ENCODE measurements around the gene EFCC1. TPM values are rescaled to one million over a fixed set of nuclear protein-coding genes. Genes with fewer than 3 reads are reported as not detected.

EFCC1 gene
- polyA plus RNA-seq, 4 donors = 1.6 to 3.7 (median 3.1) TPM; not detected in 1

DNA sequence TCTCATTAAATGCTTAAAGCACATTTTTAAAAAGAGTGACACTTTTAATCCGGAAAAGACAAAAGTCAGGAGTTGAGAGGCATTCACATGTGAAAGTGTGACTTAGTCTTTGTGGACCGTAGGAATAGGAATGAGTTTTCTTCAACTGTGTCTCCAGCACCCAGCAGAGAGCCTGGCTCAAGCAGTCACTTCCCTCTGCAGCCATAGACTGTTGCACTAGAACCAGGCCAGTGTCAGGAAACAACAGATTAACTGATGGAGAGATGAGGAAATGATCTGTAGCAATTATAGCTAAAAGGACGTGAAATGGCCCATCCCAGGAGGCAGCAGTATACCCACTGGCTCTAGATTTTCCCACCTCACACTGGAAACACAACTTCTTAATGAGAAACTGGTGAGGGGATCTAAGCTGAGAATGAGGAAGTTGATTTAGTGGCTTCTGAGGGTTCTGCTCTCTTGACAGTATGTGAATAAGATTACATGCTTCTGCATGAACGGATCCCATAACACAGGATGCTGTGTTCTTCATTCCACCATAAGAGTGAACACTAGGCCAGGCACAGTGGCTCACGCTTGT lies 27.0 kb upstream of the EFCC1 start:
- Histone ChIP-seq H3K9me3 (ENCODE audit: control insufficient read depth in 2 of 2, insufficient read depth in 1 of 2, low read depth in 1 of 2, low read length in 1 of 2) (no peaks in the 10 kb centered on the region), H3K27ac (ENCODE audit: low read depth in 1 of 3, low read length in 2 of 3) (no peak overlapping the region), H3K36me3 (ENCODE audit: control insufficient read depth in 3 of 3, insufficient read depth in 2 of 3, low read depth in 1 of 3, low read length in 3 of 3) (no peaks in the 10 kb centered on the region), H3K4me1 (ENCODE audit: control insufficient read depth in 3 of 3, insufficient read depth in 2 of 3, low read depth in 1 of 3, low read length in 2 of 3) (no peaks in the 10 kb centered on the region), H3K4me3 (ENCODE audit: low read depth in 1 of 3, low read length in 3 of 3) (no peak overlapping the region), H3K27me3 (ENCODE audit: control insufficient read depth in 3 of 3, insufficient read depth in 3 of 3, low read length in 3 of 3) (no peaks in the 10 kb centered on the region)
- no peak for FAIRE-seq
- no peak for DNase-seq
- WGBS, 3 donors = 65 to 84% (median 75%) methylated on average over 5 of the region's 5 CpGs

DNA sequence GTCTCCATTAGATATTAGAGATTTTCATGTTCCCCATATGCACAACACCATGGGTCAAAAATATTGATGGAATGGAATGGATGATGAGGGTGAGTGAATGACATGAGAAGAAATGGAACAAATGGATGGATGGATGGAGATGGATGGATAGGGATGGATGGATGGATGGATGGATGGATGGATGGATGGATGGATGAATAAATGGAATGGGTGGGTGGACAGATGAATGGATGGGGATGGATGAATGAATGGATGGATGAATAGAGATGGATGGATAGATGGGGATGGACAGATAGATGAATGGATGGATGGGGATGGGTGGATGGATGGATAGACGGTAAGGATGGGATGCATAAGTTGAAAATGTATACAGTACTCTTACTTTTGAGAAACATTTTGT lies 25.8 kb upstream of the EFCC1 start:
- Histone ChIP-seq H3K36me3 (ENCODE audit: control insufficient read depth in 3 of 3, insufficient read depth in 2 of 3, low read depth in 1 of 3, low read length in 3 of 3) (no peaks in the 10 kb centered on the region), H3K27ac (ENCODE audit: low read depth in 1 of 3, low read length in 2 of 3) (no peak overlapping the region), H3K9me3 (ENCODE audit: control insufficient read depth in 2 of 2, insufficient read depth in 1 of 2, low read depth in 1 of 2, low read length in 1 of 2) (no peaks in the 10 kb centered on the region), H3K4me3 (ENCODE audit: low read depth in 1 of 3, low read length in 3 of 3) (no peak overlapping the region), H3K27me3 (ENCODE audit: control insufficient read depth in 3 of 3, insufficient read depth in 3 of 3, low read length in 3 of 3) (no peaks in the 10 kb centered on the region), H3K4me1 (ENCODE audit: control insufficient read depth in 3 of 3, insufficient read depth in 2 of 3, low read depth in 1 of 3, low read length in 2 of 3) (no peaks in the 10 kb centered on the region)
- 92 to 100% (median 95%) methylated on average over 1 of the region's 1 CpG for WGBS, 3 donors
- FAIRE-seq = no peak
- no peak for DNase-seq

DNA sequence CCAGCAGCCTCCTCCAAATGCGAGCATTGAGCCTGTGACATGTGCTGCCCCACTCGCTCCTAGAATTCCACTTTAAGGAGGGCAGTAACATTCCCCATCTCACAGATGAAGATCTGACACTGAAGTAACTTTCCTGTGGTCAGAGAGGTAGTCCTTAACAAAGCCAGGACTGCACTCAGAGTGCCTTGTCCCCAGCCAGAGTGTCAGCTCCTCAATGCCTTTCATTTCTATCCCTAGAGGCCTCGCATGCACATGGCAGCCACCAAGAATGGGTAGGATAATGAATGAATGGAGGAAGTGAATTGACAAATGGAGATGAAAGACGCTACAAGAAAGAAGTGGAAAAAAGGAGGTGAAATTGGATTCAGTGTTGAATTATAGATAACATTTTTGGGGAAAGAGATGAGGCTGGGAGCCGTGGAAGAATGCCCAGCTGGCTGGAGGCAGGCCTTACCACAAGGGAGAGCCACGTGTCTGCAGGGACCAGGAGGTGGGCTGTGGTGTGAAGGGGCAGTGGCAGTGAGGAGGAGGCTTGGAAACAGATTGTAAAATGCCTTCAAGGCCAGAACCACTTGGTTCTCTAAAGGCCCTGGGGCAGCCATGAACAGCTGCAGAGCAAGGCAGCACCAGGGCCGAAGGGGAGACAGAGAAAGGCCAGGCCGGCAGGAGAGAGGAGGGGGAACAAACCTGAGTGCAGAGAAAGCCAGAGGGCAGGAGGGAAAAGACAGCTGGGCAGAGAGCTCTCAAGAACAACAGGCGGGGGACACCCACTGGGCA lies 17.6 kb upstream of the EFCC1 start:
- WGBS, 3 donors = 85 to 89% (median 86%) methylated on average over 9 of the region's 9 CpGs
- no peaks in the 10 kb centered on the region for H3K36me3 ChIP-seq (ENCODE audit: control insufficient read depth in 3 of 3, insufficient read depth in 2 of 3, low read depth in 1 of 3, low read length in 3 of 3)
- FAIRE-seq = no peak

DNA sequence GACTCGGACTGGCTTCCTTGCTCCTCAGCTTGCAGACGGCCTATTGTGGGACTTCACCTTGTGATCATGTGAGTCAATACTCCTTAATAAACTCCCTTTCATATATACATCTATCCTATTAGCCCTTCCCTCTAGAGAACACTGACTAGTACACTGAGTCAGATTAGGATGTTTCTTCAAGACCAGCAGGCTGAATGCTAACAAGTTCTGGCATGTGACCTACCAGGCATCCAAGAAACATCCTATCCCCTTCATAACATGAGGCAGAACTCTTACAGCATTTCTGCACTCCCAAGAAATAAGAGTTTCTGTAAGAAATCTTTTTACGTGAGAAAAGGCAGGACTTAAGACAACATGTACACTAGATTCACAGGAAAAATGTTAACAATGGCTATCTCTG lies 16.5 kb upstream of the EFCC1 start:
- Histone ChIP-seq H3K27ac (ENCODE audit: low read depth in 1 of 3, low read length in 2 of 3) (no peak overlapping the region), H3K36me3 (ENCODE audit: control insufficient read depth in 3 of 3, insufficient read depth in 2 of 3, low read depth in 1 of 3, low read length in 3 of 3) (no peaks in the 10 kb centered on the region), H3K9me3 (ENCODE audit: control insufficient read depth in 2 of 2, insufficient read depth in 1 of 2, low read depth in 1 of 2, low read length in 1 of 2) (no peaks in the 10 kb centered on the region), H3K4me3 (ENCODE audit: low read depth in 1 of 3, low read length in 3 of 3) (no peak overlapping the region), H3K4me1 (ENCODE audit: control insufficient read depth in 3 of 3, insufficient read depth in 2 of 3, low read depth in 1 of 3, low read length in 2 of 3) (no peaks in the 10 kb centered on the region), H3K27me3 (ENCODE audit: control insufficient read depth in 3 of 3, insufficient read depth in 3 of 3, low read length in 3 of 3) (peaks cover 0 to 3% (median 0%) of the 10 kb centered on the region in 3 donors)
- no peak for FAIRE-seq
- 88 to 90% (median 88%) methylated on average over 3 of the region's 3 CpGs for WGBS, 3 donors
- no peak for DNase-seq

More for the DNA sequence above, 17.6 kb upstream of the EFCC1 start:
- no peaks in the 10 kb centered on the region for H3K4me1 ChIP-seq (ENCODE audit: control insufficient read depth in 3 of 3, insufficient read depth in 2 of 3, low read depth in 1 of 3, low read length in 2 of 3)
- no peak for DNase-seq
- no peak overlapping the region for H3K4me3 ChIP-seq (ENCODE audit: low read depth in 1 of 3, low read length in 3 of 3)
- no peak overlapping the region for H3K27ac ChIP-seq (ENCODE audit: low read depth in 1 of 3, low read length in 2 of 3)
- no peaks in the 10 kb centered on the region for H3K9me3 ChIP-seq (ENCODE audit: control insufficient read depth in 2 of 2, insufficient read depth in 1 of 2, low read depth in 1 of 2, low read length in 1 of 2)
- H3K27me3 ChIP-seq (ENCODE audit: control insufficient read depth in 3 of 3, insufficient read depth in 3 of 3, low read length in 3 of 3) = no peaks in the 10 kb centered on the region

DNA sequence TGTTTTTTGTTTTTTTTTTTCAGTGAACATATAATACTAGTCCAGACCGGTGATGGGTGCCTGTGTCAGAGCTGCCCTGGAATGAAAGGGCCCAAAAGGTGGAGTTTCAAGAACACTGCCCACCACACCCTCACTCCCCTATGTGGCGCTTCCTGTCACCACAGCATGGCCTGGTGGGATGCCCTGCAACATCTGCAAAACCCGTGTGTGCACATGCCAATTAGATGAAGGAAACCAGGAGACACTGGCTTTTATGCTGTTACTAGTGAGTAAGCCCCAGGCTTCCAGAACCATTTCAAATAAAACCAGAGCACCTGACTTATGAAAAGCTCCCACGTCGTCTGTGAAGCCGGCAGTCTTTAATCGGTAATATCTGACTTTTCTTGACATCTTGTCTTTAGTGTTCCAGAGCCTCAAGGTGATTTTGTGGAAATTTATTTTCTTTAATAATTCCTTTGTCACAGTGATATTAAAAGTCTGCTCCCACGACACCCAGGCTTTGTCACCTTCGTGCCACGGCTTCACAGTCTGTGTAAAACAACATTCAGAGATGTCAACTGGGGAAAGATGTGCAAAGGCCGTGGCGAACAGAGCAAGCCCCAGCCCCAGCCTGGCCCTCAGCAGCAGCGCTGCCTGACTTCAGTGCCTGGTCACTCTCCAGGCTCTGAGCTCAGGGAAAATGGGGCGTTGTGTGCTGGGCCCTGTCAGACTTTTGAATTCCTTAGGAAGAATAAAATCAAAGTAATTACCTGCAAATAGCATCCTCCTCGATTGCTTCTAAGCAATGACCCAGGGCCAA lies 13.6 kb upstream of the EFCC1 start:
- DNase-seq (no peak), FAIRE-seq (no peak)
- Histone ChIP-seq H3K4me3 (ENCODE audit: low read depth in 1 of 3, low read length in 3 of 3) (no peak overlapping the region), H3K27ac (ENCODE audit: low read depth in 1 of 3, low read length in 2 of 3) (no peak overlapping the region), H3K36me3 (ENCODE audit: control insufficient read depth in 3 of 3, insufficient read depth in 2 of 3, low read depth in 1 of 3, low read length in 3 of 3) (no peaks in the 10 kb centered on the region), H3K4me1 (ENCODE audit: control insufficient read depth in 3 of 3, insufficient read depth in 2 of 3, low read depth in 1 of 3, low read length in 2 of 3) (no peaks in the 10 kb centered on the region), H3K9me3 (ENCODE audit: control insufficient read depth in 2 of 2, insufficient read depth in 1 of 2, low read depth in 1 of 2, low read length in 1 of 2) (no peaks in the 10 kb centered on the region), H3K27me3 (ENCODE audit: control insufficient read depth in 3 of 3, insufficient read depth in 3 of 3, low read length in 3 of 3) (peaks cover 0 to 15% (median 0%) of the 10 kb centered on the region in 3 donors)
- WGBS, 3 donors = 89 to 91% (median 89%) methylated on average over 15 of the region's 15 CpGs

DNA sequence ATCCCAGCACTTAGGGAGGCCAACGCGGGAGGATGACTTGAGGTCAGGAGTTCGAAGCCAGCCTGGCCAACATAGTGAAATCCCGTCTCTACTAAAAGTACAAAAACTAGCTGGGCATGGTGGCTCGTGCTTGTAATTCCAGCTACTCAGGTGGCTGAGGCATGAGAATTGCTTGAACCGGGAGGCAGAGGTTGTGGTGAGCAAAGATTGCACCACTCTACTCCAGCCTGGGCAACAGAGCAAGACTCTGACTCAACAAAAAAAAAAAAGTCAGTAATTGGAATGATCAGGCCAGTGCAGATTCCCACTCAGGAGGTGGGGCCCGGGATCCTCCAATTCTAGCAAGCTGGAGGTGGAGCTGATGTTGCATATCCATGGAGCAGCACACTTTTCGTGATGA lies 12.8 kb upstream of the EFCC1 start:
- 92 to 93% (median 93%) methylated on average over 8 of the region's 8 CpGs for WGBS, 3 donors
- no peak for FAIRE-seq

DNA sequence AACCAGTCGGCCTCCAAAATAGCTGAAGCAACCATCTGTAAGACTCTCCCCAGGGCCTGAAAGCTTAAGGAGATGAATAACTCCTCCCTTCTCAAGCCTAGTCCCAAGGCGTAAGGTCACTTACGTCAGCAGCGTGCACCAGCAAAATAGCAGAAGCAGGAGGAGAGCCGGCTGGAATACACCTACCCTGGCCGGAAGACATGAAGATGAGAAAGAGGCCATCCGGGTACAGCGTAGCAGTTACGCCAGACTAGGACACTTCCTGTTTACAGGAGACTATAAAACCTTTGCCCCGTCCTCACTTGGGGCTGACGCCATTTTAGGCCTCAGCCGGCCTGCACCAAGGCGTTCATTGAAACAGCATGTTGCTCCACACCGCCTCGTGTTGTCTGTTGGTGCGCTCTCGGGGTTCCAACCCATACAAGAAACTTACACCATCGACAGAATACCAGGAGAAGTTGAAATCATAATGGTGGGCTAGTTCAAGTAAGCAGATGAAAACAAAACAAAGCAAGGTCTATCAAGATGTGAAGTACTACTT lies 9.7 kb upstream of the EFCC1 start:
- H3K4me3 ChIP-seq (ENCODE audit: low read depth in 1 of 3, low read length in 3 of 3) = no peak overlapping the region
- 92 to 94% (median 93%) methylated on average over 18 of the region's 18 CpGs for WGBS, 3 donors
- FAIRE-seq (no peak), DNase-seq (no peak)
- H3K9me3 ChIP-seq (ENCODE audit: control insufficient read depth in 2 of 2, insufficient read depth in 1 of 2, low read depth in 1 of 2, low read length in 1 of 2) = no peaks in the 10 kb centered on the region
- no peaks in the 10 kb centered on the region for H3K36me3 ChIP-seq (ENCODE audit: control insufficient read depth in 3 of 3, insufficient read depth in 2 of 3, low read depth in 1 of 3, low read length in 3 of 3)
- peaks cover 0 to 7% (median 3%) of the 10 kb centered on the region in 3 donors for H3K4me1 ChIP-seq (ENCODE audit: control insufficient read depth in 3 of 3, insufficient read depth in 2 of 3, low read depth in 1 of 3, low read length in 2 of 3)
- peaks cover 0 to 52% (median 0%) of the 10 kb centered on the region in 3 donors for H3K27me3 ChIP-seq (ENCODE audit: control insufficient read depth in 3 of 3, insufficient read depth in 3 of 3, low read length in 3 of 3)
- no peak overlapping the region for H3K27ac ChIP-seq (ENCODE audit: low read depth in 1 of 3, low read length in 2 of 3)

More for the DNA sequence above, 12.8 kb upstream of the EFCC1 start:
- no peak for DNase-seq
- H3K27me3 ChIP-seq (ENCODE audit: control insufficient read depth in 3 of 3, insufficient read depth in 3 of 3, low read length in 3 of 3) = peaks cover 0 to 22% (median 0%) of the 10 kb centered on the region in 3 donors
- H3K4me1 ChIP-seq (ENCODE audit: control insufficient read depth in 3 of 3, insufficient read depth in 2 of 3, low read depth in 1 of 3, low read length in 2 of 3) = peaks cover 0 to 3% (median 0%) of the 10 kb centered on the region in 3 donors
- H3K27ac ChIP-seq (ENCODE audit: low read depth in 1 of 3, low read length in 2 of 3) = no peak overlapping the region
- H3K4me3 ChIP-seq (ENCODE audit: low read depth in 1 of 3, low read length in 3 of 3) = no peak overlapping the region
- H3K9me3 ChIP-seq (ENCODE audit: control insufficient read depth in 2 of 2, insufficient read depth in 1 of 2, low read depth in 1 of 2, low read length in 1 of 2) = no peaks in the 10 kb centered on the region
- no peaks in the 10 kb centered on the region for H3K36me3 ChIP-seq (ENCODE audit: control insufficient read depth in 3 of 3, insufficient read depth in 2 of 3, low read depth in 1 of 3, low read length in 3 of 3)

DNA sequence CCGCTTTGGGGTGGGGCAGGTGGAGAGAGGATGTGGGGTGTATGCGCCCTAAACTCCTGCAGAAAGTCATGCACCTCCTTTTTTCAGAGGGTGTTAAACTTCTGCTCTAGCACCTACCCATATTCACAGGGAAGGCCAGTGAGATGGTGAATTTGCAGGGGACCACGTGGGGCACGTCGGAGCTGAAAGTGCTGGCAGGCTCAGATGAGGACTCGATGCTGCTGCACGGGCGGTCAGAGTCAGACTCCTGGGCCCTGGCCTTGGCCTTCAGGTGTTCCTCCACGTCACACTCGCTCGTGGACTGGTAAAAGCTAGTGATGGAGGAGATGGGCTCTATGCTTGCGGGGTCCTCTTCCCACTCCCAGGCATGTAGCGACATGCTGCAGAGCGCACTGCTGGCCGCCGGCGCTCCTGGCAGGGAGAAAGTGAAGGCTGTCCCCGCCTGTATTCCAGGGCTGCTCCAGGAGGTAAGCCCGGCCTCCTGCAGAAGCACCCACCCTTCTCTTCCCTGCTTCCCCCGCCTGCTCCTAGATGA lies 8.1 kb upstream of the EFCC1 start:
- Histone ChIP-seq H3K27ac (ENCODE audit: low read depth in 1 of 3, low read length in 2 of 3) (no peak overlapping the region), H3K4me3 (ENCODE audit: low read depth in 1 of 3, low read length in 3 of 3) (peak overlapping the region in 1 of 3 donors; percentile 39), H3K9me3 (ENCODE audit: control insufficient read depth in 2 of 2, insufficient read depth in 1 of 2, low read depth in 1 of 2, low read length in 1 of 2) (no peaks in the 10 kb centered on the region), H3K36me3 (ENCODE audit: control insufficient read depth in 3 of 3, insufficient read depth in 2 of 3, low read depth in 1 of 3, low read length in 3 of 3) (peaks cover 0 to 3% (median 0%) of the 10 kb centered on the region in 3 donors), H3K27me3 (ENCODE audit: control insufficient read depth in 3 of 3, insufficient read depth in 3 of 3, low read length in 3 of 3) (peaks cover 0 to 64% (median 0%) of the 10 kb centered on the region in 3 donors), H3K4me1 (ENCODE audit: control insufficient read depth in 3 of 3, insufficient read depth in 2 of 3, low read depth in 1 of 3, low read length in 2 of 3) (peaks cover 0 to 7% (median 3%) of the 10 kb centered on the region in 3 donors)
- WGBS, 3 donors = 17 to 66% (median 44%) methylated on average over 20 of the region's 20 CpGs
- FAIRE-seq = no peak
- DNase-seq = no peak
